GM20431 (cell line): Measurements from ENCODE around the gene COL25A1.

ENCODE experiments used
- in situ Hi-C: fragments of 300-500 bp; cut with MseI, MboI; formaldehyde crosslinking; loops from one replicate; pipeline ENCODE4 v1.15.0; 2020; ENCODE audit warnings: low sequenced_read_pairs; ENCODE audit not compliant: unreplicated experiment

Gene COL25A1

DNA sequence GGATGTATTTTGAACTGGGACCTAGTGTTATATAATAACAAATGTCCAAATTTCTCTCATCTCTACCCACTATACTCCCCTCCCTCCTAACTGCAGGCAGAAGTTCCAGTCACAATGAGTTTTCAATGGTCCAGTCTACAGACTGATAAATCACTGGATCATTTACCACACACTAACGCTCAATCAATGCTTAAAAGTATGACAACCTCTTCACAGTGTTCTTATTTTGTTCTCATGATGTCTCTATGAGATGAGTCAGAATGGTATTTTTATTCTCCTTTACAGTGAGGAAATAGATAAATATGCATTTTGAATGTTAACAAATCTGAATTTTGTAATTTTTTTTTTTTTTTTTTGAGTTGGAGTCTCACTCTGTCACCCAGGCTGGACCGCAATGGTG lies 455.9 kb downstream of the COL25A1 start:
- in situ Hi-C loops = no loop called here

DNA sequence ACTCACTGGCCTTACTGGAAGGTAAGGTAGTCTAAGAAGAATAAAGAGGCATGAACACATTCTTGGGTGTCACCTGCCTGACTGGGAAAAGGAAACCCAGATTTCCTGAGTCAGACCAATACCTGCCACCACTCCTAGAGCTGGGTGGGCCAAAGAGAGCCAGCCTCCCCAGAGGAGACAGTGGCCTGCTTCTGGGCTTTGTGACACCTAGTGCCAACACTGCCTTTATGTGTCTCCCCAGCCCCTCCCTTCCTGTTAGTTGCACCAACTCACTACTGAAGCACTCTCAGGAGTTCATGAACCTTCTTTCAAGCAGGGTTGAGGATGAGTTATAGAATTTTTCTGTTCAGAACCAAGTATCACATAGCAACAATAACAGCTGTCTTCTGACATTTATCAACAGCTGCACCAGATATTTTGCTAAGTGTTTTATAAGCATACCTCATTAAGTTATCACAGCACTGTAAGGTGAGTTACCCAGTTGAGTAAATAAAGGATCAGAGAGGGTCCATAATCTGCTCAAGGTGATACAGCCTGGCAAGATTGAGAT lies 462.0 kb downstream of the COL25A1 start:
- in situ Hi-C loops = no loop called here

DNA sequence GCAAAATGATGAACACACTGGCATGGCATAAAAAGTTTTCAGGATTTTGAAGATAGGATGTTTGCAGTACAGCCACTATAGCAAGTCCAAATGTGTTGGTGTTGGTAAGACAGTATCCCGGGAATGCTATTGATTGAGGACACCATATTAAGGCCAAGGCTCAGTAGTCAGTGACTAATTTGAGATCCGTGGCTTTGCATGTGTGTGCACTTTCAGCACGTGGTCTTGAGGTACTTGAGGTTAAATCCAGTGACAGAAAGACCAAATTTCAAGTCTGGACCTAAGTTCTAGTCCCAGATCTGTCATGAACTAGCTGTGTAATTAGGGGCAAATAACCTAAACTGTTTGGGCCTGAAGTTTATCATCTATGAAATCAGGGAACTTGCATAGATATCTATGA lies 463.1 kb downstream of the COL25A1 start:
- in situ Hi-C loops = no loop called here

DNA sequence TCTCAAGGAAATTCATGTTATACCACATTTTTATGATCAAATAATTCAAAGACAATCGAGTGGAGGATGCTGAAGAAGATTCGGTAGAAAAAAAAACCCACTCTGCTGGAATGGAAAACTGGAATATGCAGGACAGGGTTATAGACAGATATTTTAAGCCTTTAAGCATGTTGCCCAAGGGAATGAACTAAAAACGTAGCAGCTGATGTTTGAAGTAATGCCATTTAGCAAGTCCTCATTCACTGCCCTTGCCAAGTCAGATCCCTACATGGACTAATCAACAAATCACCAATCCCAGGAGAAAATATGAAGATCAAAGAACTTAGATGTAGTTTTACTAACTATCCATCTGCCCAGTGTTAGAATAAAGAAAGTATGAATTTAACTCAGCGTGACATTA lies 464.0 kb downstream of the COL25A1 start:
- in situ Hi-C loops = no loop called here

DNA sequence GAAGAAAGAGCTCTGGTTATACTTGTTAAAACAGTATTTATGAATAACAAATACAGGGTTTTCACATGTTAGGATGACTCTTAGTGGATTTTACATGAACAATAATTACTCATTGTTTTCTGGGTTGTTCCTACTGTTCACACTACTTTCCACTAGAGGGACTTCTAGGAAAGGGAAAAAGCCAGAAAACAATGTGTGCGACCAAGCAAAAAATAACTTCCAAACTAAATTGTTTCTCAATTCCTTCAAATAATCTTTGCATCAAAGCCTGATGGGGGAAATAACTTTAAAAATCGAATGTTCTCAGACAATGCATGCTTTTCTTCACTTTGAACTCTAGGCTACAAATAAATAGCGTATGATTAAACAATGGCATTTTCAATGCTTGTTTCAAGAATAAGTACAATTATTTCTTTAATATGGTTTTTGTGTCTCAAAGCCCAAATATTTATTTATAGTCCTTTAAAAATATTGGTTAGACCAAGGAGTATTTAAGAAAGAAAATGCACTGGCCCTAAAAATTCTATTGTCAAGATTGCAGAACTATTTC lies 467.5 kb downstream of the COL25A1 start:
- in situ Hi-C loops = no loop called here

DNA sequence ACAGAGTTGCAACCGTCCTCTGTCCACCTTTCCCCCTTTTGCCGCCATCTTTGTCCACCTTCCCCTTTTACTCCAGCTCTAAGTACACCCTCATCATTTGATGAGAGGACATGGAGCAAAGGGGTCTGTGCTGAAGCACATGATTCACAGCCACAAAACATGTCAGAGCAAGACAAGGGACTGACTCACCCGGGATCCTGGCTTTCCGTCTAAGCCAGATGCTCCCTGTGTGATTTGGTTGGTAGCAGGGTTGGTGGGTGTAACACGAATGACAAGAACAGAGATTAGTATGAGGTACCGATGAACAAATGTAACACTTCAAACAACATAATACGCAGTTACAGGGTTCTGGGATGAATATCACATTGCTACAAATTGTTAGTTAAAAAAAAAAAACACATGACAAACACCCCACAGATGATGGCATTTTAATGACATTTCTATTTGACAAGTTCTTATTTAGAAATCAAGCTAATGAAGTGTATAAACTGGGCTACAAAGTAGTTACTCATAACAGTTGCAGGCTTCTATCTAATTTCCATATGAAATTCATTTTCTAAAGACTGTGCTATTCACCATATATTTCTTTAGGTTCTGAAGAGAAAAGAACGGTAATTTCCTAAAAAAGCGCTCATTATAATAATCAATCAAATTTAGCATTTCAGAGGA lies 468.2 kb downstream of the COL25A1 start:
- in situ Hi-C loops = no loop called here

DNA sequence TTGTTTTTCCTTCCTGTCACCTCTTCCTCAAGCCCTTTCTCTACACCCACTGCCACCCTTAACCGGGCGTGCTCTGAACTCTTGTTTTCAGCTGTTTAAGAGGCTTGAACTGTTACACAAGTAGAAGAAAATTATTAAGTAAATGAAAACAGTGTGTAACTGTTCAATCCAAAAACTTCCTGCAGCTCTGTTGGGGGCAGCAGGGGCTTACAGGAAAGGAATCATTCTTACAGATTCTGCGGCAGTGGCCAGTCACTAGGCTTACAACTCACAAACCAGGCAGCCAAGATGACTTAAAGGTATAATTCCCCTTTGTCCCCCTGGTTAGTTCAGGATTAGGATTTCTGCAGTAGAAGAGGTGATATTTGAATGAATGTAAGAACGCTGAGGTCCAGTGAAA lies 469.4 kb downstream of the COL25A1 start:
- in situ Hi-C loops = no loop called here

DNA sequence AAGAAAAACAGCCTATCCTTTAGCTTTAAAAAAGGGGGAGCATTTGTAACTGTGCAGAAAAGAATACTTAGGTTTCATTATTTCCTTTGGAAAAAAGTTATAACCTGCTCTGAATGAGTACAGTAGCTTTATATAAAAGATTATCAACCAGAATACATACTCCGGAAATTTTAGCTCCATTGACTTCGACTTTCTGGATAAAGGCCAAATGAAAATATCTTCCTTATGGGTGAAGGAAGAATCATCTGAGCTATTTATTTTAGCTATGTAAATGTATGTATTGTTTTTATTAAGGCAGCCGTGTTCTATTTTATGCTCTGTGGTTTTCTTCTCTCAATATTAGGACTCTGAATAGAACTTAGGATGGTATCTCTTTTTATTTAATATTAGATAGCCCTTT lies 470.6 kb downstream of the COL25A1 start:
- in situ Hi-C loops = no loop called here

DNA sequence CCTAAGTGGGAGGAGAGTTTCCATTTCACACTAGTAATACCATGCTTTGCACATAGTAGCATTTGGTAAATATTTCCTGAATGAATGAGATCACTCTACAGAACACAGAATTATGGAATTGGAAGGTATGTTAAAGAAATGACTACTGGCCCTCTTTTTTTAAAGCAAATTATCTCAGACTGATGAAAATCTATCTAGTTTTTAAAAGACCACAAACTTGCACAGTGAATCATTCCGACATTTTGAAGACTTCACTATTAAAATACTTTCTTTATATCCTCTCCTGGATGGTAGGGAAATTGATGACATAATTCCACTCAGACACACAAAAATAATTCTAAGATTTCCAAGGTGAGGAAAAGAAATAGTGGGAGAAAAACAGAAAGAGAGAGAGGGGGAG lies 471.2 kb downstream of the COL25A1 start:
- in situ Hi-C loops = no loop called here

DNA sequence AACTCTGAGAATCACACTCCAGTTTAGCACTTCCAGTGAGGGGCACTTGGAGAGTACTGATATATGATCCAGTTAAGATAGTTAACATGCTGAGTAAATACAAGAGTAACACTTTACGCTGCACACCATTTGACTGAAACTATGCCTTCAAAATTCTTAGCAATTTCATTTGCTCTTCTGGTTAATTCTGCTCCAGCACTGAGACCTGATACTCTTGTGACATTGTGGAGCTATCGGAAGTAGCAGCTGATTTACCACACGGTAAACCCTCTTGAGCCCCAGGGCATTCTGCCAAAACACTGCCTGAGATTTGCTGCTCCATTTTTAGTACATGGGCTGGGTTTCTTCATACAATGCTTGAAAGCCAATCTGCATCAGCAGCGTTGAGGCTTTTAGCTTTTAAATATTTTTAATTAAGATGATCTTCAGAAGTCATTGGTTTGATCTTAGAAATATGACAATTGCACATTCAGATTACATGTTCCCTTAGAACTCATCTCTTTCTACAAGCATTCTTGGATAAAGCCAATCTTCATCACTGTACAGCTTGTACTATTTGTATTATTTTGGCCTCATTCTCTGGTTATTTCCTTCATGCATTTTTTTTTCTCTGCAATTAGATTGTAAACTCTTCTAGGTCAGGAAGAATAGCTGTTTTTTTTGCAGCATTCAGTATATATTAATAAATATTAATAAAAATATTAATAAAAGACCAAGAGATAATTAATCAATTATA lies 471.8 kb downstream of the COL25A1 start:
- in situ Hi-C loops = no loop called here

DNA sequence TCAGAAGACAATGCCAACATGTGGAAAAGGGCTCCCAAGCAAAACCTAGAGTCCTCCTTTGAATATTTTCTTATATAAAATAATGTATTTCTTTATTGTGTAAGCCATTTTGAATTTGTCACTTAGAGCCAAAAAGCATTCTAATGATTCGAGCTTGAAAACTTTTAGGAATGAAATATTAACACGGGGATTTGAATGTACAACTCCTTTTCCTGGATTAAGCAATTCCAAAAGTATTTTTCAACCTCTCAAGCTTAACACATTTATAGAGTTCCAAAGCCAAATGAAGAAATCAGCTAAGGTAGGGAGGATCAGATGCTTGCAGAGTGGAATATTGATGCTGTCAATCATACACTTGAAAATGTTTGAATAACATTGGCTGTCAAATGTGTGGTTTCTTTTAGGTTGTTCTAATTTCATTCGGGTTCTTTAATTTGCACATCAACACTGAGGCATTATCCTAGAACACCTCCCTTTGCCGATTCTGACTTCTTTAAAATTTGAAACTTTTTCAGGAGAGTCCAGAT lies 472.4 kb downstream of the COL25A1 start:
- in situ Hi-C loops = no loop called here

DNA sequence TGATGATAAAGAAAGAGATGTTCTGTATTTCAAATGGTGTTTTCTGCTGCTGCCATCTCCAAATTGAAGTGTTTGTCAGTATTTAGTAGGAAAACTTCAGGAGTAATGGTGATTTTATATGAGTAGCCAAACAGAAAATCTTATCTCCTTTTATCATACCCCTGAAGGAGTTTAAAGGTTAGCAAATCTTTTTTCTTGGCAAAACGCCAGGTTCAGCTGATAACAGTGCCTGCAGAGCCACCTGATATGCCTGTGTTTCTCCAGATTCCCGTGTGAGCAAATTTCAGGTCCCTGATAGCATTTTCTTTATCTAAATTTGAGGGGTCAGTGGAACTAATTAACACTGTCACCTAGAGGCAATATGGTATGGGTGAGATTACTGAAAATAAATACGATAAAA lies 473.8 kb downstream of the COL25A1 start:
- in situ Hi-C loops = no loop called here

DNA sequence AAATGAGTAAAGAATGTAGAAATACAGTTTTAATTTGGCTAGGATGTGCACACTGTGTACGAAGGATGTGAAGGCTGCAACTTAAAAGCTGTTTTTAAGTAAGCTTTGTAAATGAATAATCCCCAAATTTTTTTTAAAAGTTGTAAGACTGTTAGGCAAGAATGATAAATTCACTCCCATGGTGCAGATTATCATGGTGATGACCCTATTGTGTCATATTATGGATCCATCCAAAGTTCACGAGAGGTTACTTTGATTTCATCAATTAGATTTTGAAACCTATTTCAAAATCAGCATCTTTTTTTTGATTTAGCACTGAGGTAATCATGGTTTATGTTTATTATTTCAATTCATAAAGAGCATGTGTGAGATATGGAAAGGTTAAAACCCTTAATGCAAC lies 476.7 kb downstream of the COL25A1 start:
- in situ Hi-C loops = no loop called here

DNA sequence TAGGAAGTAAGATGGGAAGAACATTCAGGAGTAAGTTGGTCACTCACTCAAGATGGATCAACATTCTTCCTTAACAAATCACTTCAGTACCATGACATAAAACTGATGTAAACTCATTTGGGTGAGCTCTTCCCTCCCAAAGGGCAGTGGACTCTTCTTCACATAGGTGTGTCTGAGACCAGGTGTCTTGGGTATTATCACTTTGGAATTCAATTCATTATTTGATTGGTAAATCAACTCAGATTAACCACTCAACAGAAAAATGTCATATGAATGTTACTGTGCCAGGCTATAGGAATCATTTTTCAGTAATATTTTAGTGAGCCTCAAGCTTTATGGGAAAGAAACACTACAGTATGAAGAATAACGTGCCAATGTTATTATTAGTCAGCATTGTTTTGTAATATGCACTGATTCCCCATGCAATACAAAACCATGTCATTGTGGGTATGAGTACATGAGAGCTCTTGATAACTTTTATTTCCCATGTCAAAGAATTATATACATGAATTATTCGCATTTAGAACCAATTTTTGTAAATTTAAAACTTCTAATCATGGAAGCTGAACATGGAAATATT lies 481.0 kb downstream of the COL25A1 start:
- in situ Hi-C loops = no loop called here

DNA sequence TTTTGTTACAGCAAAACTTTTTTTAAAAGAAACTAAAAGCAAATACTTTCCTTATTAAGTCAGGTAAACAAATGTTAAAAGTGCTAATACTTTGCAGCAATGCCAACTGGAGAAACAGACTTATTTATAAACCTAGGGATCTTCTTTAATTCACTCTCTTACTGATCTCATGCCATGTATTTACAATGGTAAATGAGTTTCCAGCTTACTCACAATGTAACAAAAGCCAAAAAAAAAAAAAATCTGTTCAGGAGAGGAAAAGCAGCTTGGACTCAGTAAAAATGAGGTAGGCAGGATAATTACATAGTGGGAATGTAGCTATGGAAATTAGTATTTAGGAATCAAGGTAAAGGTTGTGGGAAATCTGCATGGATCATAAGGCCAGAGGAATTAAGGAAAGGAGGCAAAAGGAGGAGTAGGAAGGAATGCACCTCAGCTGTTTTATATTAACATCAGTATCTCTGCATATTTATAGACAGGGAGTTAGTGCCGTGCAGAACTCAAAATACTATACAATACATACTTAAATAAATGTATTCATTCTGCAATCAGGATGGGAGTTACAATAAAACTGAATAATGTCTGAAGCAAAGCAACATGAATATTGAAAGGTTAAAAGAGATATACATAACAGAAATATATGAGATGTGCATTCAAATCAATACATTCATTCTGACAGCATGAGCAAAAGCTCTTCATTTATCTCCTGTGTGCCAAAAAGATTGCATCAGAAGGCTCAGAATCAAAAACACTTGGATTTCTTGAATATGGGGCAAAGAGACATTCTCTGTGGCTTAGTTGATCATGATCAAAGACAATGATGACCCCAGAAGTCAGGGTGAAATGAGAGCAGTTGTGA lies 481.7 kb downstream of the COL25A1 start:
- in situ Hi-C loops = no loop called here

DNA sequence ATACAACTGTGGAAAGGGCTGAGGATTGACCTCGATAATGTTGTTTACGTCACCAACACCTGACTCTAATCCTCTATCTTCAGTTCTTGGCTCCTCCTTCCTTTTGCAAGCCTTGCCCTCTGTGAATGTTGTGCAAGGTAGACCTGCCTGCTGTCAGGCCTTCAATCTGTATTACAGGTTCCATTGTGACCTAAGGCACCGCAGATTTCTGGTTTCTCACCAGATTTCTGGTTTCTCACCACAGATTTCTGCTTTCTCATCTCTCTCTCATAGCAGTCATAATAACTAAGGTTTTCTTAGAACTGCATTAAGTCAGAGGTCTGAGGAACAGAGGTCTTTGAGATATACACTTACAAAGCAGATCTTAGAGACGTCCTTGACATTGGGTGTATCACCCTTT lies 488.1 kb downstream of the COL25A1 start:
- in situ Hi-C loops = no loop called here

DNA sequence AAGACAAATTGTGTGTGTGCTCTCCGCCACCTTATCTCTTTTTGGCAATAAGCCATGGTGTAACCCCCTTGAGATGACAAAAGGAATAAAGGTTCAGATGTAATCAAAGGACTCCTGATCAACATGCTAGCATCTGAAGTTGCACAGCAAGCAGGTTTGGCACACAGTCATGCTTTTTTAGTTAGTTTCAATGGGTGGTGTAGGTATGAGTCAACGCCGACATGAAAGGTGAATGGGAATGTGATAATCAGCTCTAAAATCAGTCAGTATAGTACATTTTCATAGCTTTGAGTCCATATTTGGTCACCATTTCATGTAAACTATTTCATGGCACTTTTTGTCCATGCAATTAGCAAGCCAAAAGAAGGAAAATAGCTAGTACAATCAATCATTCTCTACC lies 489.2 kb downstream of the COL25A1 start:
- in situ Hi-C loops = no loop called here

DNA sequence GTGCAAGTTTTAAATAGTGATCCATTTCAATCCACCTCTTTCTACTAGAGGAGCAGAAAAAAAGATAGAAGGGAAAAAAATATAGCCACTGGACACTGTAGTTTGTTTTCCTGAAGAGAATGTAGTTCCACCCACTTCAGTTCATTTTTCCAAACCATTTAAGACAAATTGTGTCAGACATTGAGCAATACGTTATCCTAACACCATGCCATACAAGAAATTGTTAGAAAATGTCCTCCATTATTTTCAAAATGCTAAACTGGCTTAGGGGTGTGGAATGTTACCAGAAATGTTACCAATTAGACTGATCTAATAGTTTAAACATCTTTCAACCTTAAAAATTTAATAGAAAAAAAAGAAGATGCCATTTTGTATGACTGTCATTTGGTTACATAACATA lies 491.0 kb downstream of the COL25A1 start:
- in situ Hi-C loops = no loop called here

DNA sequence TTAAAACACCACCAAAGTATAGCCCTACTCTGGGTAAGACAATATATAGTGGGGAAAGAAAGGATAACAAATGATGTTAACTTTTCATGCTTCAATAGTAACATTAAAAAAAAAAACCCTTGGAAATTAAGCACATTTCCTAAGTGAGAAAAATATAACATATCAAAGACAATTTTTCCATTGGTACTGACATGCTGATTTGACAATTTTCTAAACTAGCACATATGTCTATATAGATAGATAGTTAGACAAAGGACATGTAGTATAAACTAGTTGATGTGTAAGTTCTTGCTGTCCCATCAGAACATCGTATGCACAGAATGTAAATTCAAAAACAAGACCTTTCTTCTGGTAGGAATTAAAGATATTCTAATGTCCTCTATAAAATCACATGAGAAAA lies 492.4 kb downstream of the COL25A1 start:
- in situ Hi-C loops = no loop called here
